Liver (tissue), 9 donors: ENCODE data around the gene ZNF79. TPM values are rescaled to one million over a fixed set of nuclear protein-coding genes. Genes with fewer than 3 reads are reported as not detected.

ENCODE experiments used
- DNase-seq: peaks from one replicate; pipeline ENCODE4 v3.0.0-alpha.2; 2017; ENCODE audit warnings: low spot score
- H3K27ac ChIP-seq, 2 donors: one replicate each; pipeline ENCODE4 v1.7.0; 2013; ENCODE audit warnings: inconsistent platforms in 2 of 2, low read length in 2 of 2, control low read depth in 1 of 2, low read depth in 1 of 2, mild to moderate bottlenecking in 1 of 2
- H3K27me3 ChIP-seq, 4 donors: one replicate each; pipeline versions ENCODE4 v1.6.1 to v1.7.0; 2013; ENCODE audit warnings: low read length in 3 of 4, inconsistent platforms in 1 of 4, mild to moderate bottlenecking in 1 of 4, moderate library complexity in 1 of 4; ENCODE audit not compliant: control insufficient read depth in 4 of 4, insufficient read depth in 4 of 4
- H3K36me3 ChIP-seq, 4 donors: one replicate each; pipeline versions ENCODE4 v1.6.1 to v1.7.0; 2013; ENCODE audit warnings: low read length in 3 of 4, mild to moderate bottlenecking in 3 of 4, low read depth in 1 of 4, moderate library complexity in 1 of 4; ENCODE audit not compliant: control insufficient read depth in 4 of 4, insufficient read depth in 3 of 4
- H3K4me1 ChIP-seq, 4 donors: one replicate each; pipeline versions ENCODE4 v1.6.1 to v1.7.0; 2013; ENCODE audit warnings: low read length in 3 of 4, mild to moderate bottlenecking in 3 of 4, moderate library complexity in 1 of 4; ENCODE audit not compliant: control insufficient read depth in 4 of 4, insufficient read depth in 4 of 4
- H3K4me3 ChIP-seq, 3 donors: one replicate each; pipeline versions ENCODE4 v1.6.1 to v1.7.0; 2013; ENCODE audit warnings: low read length in 3 of 3, control low read depth in 1 of 3, low read depth in 1 of 3, mild to moderate bottlenecking in 1 of 3
- H3K9ac ChIP-seq, 2 donors: one replicate each; pipeline ENCODE4 v1.7.0; 2013; ENCODE audit warnings: low read length in 2 of 2, mild to moderate bottlenecking in 2 of 2, moderate library complexity in 2 of 2, control low read depth in 1 of 2, low read depth in 1 of 2
- H3K9me3 ChIP-seq, 4 donors: one replicate each; pipeline versions ENCODE4 v1.6.1 to v1.7.0; 2013; ENCODE audit warnings: low read length in 3 of 4; ENCODE audit not compliant: control insufficient read depth in 4 of 4
- ATF3 ChIP-seq: IDR thresholded peaks from 2 replicates; pipeline ENCODE4 v1.6.1; 2016; ENCODE audit warnings: antibody characterized with exemption
- CTCF ChIP-seq: fragments of 150-350 bp; IDR thresholded peaks from 2 replicates; pipeline ENCODE4 v1.5.1; 2017; ENCODE audit warnings: improper control_type of control experiment, low read depth, low read length; ENCODE audit not compliant: missing input control
- EGR1 ChIP-seq, 2 donors: IDR thresholded peaks; 2 replicates each; pipeline ENCODE4 v1.6.1; 2016 to 2018; ENCODE audit warnings: antibody characterized with exemption in 2 of 2, low read depth in 2 of 2
- FOXA1 ChIP-seq: IDR thresholded peaks from 2 replicates; pipeline ENCODE4 v1.6.1; 2016; ENCODE audit warnings: antibody characterized with exemption
- FOXA2 ChIP-seq: IDR thresholded peaks from 2 replicates; pipeline ENCODE4 v1.6.1; 2016; ENCODE audit warnings: antibody characterized with exemption
- GABPA ChIP-seq, 2 donors: IDR thresholded peaks in 1 of 2; conservative IDR thresholded peaks in 1 of 2; 2 replicates each; pipeline ENCODE4 v1.6.1; 2016; ENCODE audit warnings: antibody characterized with exemption in 2 of 2, mild to moderate bottlenecking in 1 of 2, moderate library complexity in 1 of 2
- HNF4A ChIP-seq, 2 donors: conservative IDR thresholded peaks; 2 replicates each; pipeline ENCODE4 v1.6.1; 2016; ENCODE audit warnings: antibody characterized with exemption in 2 of 2, mild to moderate bottlenecking in 2 of 2
- HNF4G ChIP-seq: IDR thresholded peaks from 2 replicates; pipeline ENCODE4 v1.6.1; 2016; ENCODE audit warnings: antibody characterized with exemption
- JUND ChIP-seq, 2 donors: IDR thresholded peaks; 2 replicates each; pipeline ENCODE4 v1.6.1; 2016; ENCODE audit warnings: antibody characterized with exemption in 2 of 2
- MAX ChIP-seq: IDR thresholded peaks from 2 replicates; pipeline ENCODE4 v1.6.1; 2016; ENCODE audit warnings: antibody characterized with exemption
- NR2F2 ChIP-seq: IDR thresholded peaks from 2 replicates; pipeline ENCODE4 v1.6.1; 2016; ENCODE audit warnings: antibody characterized with exemption
- RAD21 ChIP-seq, 2 donors: IDR thresholded peaks; 2 replicates each; pipeline ENCODE4 v1.6.1; 2016; ENCODE audit warnings: antibody characterized with exemption in 2 of 2, mild to moderate bottlenecking in 2 of 2
- REST ChIP-seq: IDR thresholded peaks from 2 replicates; pipeline ENCODE4 v1.6.1; 2016; ENCODE audit warnings: antibody characterized with exemption, mild to moderate bottlenecking
- RXRA ChIP-seq, 2 donors: IDR thresholded peaks; 2 replicates each; pipeline ENCODE4 v1.6.1; 2017 to 2018; ENCODE audit warnings: antibody characterized with exemption in 2 of 2, mild to moderate bottlenecking in 1 of 2
- SP1 ChIP-seq: IDR thresholded peaks from 2 replicates; pipeline ENCODE4 v1.6.1; 2018; ENCODE audit warnings: antibody characterized with exemption, mild to moderate bottlenecking
- TAF1 ChIP-seq: conservative IDR thresholded peaks from 2 replicates; pipeline ENCODE4 v1.6.1; 2016; ENCODE audit warnings: antibody characterized with exemption, mild to moderate bottlenecking
- YY1 ChIP-seq: IDR thresholded peaks from 2 replicates; pipeline ENCODE4 v1.6.1; 2016; ENCODE audit warnings: antibody characterized with exemption, mild to moderate bottlenecking
- ZBTB33 ChIP-seq: IDR thresholded peaks from 2 replicates; pipeline ENCODE4 v1.6.1; 2016; ENCODE audit warnings: antibody characterized with exemption
- WGBS: extraction: QIAGEN DNeasy Blood & Tissue Kit; methylation state at CpG from one replicate; pipeline ENCODE4 v1.1.7; 2013; 5-methylcytosine and 5-hydroxymethylcytosine counted together
- polyA plus RNA-seq, 2 donors: library from polyadenylated mRNA; stranded (reverse) in 1 of 2; unstranded in 1 of 2; fragments of 200-250 nt in 1 of 2; fragments of >200 nt in 1 of 2; fragmentation: Nextera tagmentation in 1 of 2; extraction: Ambion mirVana in 1 of 2; gene quantifications; one replicate each; pipeline versions ENCODE4 v1.2.1 to v1.2.3, GENCODE V29; 2013 to 2015
- total RNA-seq, 2 donors: library from RNA; depleted of rRNA; stranded (reverse); fragments of >200 nt; gene quantifications; one replicate each; pipeline ENCODE4 v1.2.3, GENCODE V29; 2014
- donor health status: healthy.
- donor health status: healthy.
- donor health status: healthy.
- donor health status: healthy.
- donor health status: healthy.

ZNF79 gene
- total and polyA plus RNA-seq, 4 donors = 2.2 to 6.9 (median 4.2) TPM

GRCh38 chr9:127380479-127380878 is 43.7 kb upstream of the ZNF79 start:
- Histone ChIP-seq H3K4me1 (no peaks in the 10 kb centered on the region), H3K9me3 (no peaks in the 10 kb centered on the region), H3K9ac (no peak overlapping the region), H3K36me3 (no peaks in the 10 kb centered on the region), H3K27ac (no peak overlapping the region), H3K27me3 (no peaks in the 10 kb centered on the region), H3K4me3 (no peak overlapping the region)
- TF ChIP-seq EGR1 (IDR thresholded peaks at IDR 0.05; ENCODE audit: low read depth in 2 of 2) (no peak), TAF1 (no peak), HNF4G (no peak), GABPA (IDR thresholded peaks at IDR 0.05 in 1 of 2, conservative IDR thresholded peaks at IDR 0.05 in 1 of 2) (no peak), REST (no peak), NR2F2 (no peak), YY1 (no peak), FOXA1 (no peak), JUND (IDR thresholded peaks at IDR 0.05) (no peak), RXRA (IDR thresholded peaks at IDR 0.05) (no peak), RAD21 (IDR thresholded peaks at IDR 0.05) (no peak), HNF4A (conservative IDR thresholded peaks at IDR 0.05) (no peak), SP1 (no peak), CTCF (no peak), MAX (no peak), FOXA2 (no peak), ZBTB33 (no peak), ATF3 (no peak)
- DNase-seq = no peak
- WGBS = 95% methylated on average over 3 of the region's 3 CpGs
